ENCODE results near the gene CDH11. TPM values are rescaled to one million over a fixed set of nuclear protein-coding genes. Genes with fewer than 3 reads are reported as not detected.

Gene CDH11
- polyA plus RNA-seq, 1 experiment: 276 TPM

GRCh38 chr16:64977206-64977920 is 144.5 kb downstream of the CDH11 start:
- Histone ChIP-seq H3K9me3 (ENCODE audit: control insufficient read depth, insufficient read depth, low read length) (no peaks in the 10 kb centered on the region), H3K4me3 (ENCODE audit: low read depth, low read length) (no peak overlapping the region), H3K27ac (ENCODE audit: low read depth, low read length) (no peak overlapping the region), H3K27me3 (ENCODE audit: control insufficient read depth, insufficient read depth, low read length) (no peaks in the 10 kb centered on the region)
- ChIA-PET CTCF (interaction anchor here (0.6 kb wide), 1 partner anchor 9 kb away, joined by 3 read pairs; no protein-coding TSS in a partner anchor), POLR2A (no interaction called here)
- TF ChIP-seq CTCF (IDR thresholded peaks at IDR 0.05; ENCODE audit: low read depth, low read length): no peak
- DNase-seq (ENCODE audit: low read depth, low spot score): no peak

GRCh38 chr16:64975821-64976220 is 146.0 kb downstream of the CDH11 start:
- Histone ChIP-seq H3K9me3 (ENCODE audit: control insufficient read depth, insufficient read depth, low read length) (no peaks in the 10 kb centered on the region), H3K4me3 (ENCODE audit: low read depth, low read length) (no peak overlapping the region), H3K27me3 (ENCODE audit: control insufficient read depth, insufficient read depth, low read length) (no peaks in the 10 kb centered on the region), H3K27ac (ENCODE audit: low read depth, low read length) (no peak overlapping the region)
- DNase-seq (ENCODE audit: low read depth, low spot score): no peak
- ChIA-PET CTCF (no interaction called here), POLR2A (no interaction called here)
- TF ChIP-seq CTCF (IDR thresholded peaks at IDR 0.05; ENCODE audit: low read depth, low read length): no peak

GRCh38 chr16:64974381-64974780 is 147.5 kb downstream of the CDH11 start:
- H3K4me3 ChIP-seq (ENCODE audit: low read depth, low read length): no peak overlapping the region
- no peaks in the 10 kb centered on the region for H3K9me3 ChIP-seq (ENCODE audit: control insufficient read depth, insufficient read depth, low read length)
- ChIA-PET CTCF (interaction anchor here (1.7 kb wide), 1 partner anchor 9 kb away, joined by 9 read pairs; no protein-coding TSS in a partner anchor), POLR2A (no interaction called here)
- no peak for TF ChIP-seq CTCF (IDR thresholded peaks at IDR 0.05; ENCODE audit: low read depth, low read length)
- no peak overlapping the region for H3K27ac ChIP-seq (ENCODE audit: low read depth, low read length)
- H3K27me3 ChIP-seq (ENCODE audit: control insufficient read depth, insufficient read depth, low read length): no peaks in the 10 kb centered on the region
- DNase-seq (ENCODE audit: low read depth, low spot score): no peak

- no peak overlapping the region for H3K4me3 ChIP-seq (ENCODE audit: low read depth, low read length)
- ChIA-PET POLR2A (no interaction called here), CTCF (interaction anchor here (0.9 to 1.7 kb wide), 2 partner anchors 7 to 11 kb away, joined by 3 to 9 read pairs; no protein-coding TSS in a partner anchor)
- TF ChIP-seq CTCF (IDR thresholded peaks at IDR 0.05; ENCODE audit: low read depth, low read length): no peak
- no peak for DNase-seq (ENCODE audit: low read depth, low spot score)
- no peak overlapping the region for H3K27ac ChIP-seq (ENCODE audit: low read depth, low read length)
- no peaks in the 10 kb centered on the region for H3K27me3 ChIP-seq (ENCODE audit: control insufficient read depth, insufficient read depth, low read length)
- no peaks in the 10 kb centered on the region for H3K9me3 ChIP-seq (ENCODE audit: control insufficient read depth, insufficient read depth, low read length)
These were observed 148.7 kb downstream of the CDH11 start for GRCh38 chr16:64973171-64973570.

- no peak for DNase-seq (ENCODE audit: low read depth, low spot score)
- TF ChIP-seq CTCF (IDR thresholded peaks at IDR 0.05; ENCODE audit: low read depth, low read length): no peak
- POLR2A ChIA-PET: no interaction called here
- H3K27ac ChIP-seq (ENCODE audit: low read depth, low read length): no peak overlapping the region
- no peaks in the 10 kb centered on the region for H3K27me3 ChIP-seq (ENCODE audit: control insufficient read depth, insufficient read depth, low read length)
- H3K9me3 ChIP-seq (ENCODE audit: control insufficient read depth, insufficient read depth, low read length): no peaks in the 10 kb centered on the region
- H3K4me3 ChIP-seq (ENCODE audit: low read depth, low read length): no peak overlapping the region
- CTCF ChIA-PET: interaction anchor here (0.9 kb wide), 1 partner anchor 147 kb away, joined by 3 read pairs; no protein-coding TSS in a partner anchor
These were observed 150.7 kb downstream of the CDH11 start for GRCh38 chr16:64971171-64971570.

Data from AG04450 (cell line).